GM18909 (cell line): ENCODE results near the gene HUWE1.
"Not testable (repeated sequence)": the region's sequence is repeated elsewhere in the genome, so short reads cannot be mapped to it uniquely, and the experiment has no call there.

Experiments
- ATAC-seq: cut with Tn5 transposase; IDR thresholded peaks from one replicate; pipeline ENCODE4 v1.9.1; 2021; ENCODE audit warnings: mild to moderate bottlenecking; ENCODE audit not compliant: unreplicated experiment, poor library complexity

The HUWE1 gene

DNA sequence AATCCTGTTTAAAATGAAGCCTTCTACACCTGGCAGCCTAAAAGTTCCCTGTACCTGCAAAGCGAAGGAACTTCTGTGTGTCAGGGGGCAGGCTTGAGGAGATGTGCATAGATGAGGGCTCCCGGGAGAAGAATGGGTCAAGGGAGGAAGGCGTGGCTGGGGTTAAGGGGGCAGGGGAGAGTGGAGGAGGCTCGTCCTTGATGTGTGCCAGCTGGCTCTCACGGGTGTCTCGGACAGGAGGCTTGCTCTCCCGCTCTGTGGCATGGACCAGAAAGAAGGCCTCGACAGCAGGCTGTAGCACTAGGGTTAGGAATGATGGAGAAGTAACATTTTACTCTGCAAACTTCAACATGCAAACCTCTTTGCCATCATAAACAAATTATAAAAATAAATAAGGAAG is 147.7 kb downstream of the HUWE1 start:
- ATAC-seq = no peak

- not testable (repeated sequence) for ATAC-seq
These were observed 155.1 kb downstream of the HUWE1 start for GRCh38 chrX:53531255-53531966.

DNA sequence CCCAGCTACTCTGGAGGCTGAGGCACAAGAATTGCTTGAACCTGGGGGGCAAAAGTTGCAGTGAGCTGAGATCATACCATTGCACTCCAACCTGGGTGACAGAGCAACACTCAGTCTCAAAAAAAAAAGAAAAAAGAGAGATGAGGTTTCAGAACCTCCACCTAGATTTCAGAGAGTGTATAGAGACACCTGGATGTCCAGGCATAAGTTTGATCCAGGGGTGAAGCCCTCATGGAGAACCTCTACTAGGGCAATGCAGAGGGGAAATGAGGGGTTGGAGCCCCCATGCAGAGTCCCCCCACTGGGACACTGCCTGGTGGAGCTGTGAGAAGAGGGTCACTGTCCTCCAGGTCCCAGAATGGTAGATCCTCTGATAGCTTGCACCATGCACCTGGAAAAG is 159.5 kb downstream of the HUWE1 start:
- ATAC-seq = no peak

DNA sequence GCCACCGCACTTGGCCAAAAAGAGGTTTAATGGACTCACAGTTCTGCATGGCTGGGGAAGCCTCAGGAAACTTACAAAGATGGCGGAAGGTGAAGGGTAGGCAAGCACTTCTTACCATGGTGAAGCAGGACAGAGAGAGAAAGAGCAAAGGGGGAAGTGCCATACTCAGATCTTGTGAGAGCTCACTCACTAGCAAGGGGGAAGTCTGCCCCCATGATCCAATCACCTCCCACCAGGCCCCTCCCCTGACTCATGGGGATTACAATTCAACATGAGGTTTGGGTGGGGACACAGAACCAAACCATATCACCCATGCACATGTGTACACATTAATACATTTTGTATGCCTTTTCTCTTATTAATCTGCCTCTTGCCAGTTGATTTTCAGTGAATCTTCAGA is 175.2 kb downstream of the HUWE1 start:
- ATAC-seq = no peak

DNA sequence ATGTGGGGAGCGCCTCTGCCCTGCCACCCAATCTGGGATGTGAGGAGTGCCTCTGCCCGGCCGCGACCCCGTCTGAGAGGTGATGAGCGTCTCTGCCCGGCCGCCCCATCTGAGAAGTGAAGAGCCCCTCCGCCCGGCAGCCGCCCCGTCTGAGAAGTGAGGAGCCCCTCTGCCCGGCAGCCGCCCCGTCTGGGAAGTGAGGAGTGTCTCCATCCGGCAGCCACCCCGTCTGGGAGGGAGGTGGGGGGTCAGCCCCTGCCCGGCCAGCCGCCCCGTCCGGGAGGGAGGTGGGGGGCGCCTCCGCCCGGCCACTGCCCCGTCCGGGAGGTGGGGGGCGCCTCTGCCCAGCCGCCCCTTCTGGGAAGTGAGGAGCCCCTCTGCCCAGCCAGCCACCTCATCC is 182.5 kb downstream of the HUWE1 start:
- ATAC-seq = not testable (repeated sequence)

DNA sequence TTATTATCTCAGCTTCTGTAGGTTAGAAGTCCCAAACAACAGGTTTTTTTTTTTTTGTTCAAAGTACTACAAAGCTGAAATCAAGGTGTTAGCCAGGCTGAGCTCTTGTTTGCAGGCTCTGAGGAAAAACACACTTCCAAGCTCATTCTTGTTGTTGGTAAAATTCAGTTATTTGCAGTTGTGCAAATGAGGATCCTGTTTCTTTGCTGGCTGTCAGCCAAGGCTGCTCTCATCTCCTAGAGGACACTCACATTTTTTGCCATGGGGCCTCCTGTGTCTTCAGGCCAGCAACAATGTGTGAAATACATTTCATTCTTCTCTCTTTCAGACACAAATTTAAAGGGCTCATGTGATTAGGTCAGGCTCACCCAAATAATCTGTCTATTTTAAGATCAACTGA is 192.1 kb downstream of the HUWE1 start:
- no peak for ATAC-seq

GRCh38 chrX:53486285-53486684 is 200.2 kb downstream of the HUWE1 start:
- no peak for ATAC-seq

DNA sequence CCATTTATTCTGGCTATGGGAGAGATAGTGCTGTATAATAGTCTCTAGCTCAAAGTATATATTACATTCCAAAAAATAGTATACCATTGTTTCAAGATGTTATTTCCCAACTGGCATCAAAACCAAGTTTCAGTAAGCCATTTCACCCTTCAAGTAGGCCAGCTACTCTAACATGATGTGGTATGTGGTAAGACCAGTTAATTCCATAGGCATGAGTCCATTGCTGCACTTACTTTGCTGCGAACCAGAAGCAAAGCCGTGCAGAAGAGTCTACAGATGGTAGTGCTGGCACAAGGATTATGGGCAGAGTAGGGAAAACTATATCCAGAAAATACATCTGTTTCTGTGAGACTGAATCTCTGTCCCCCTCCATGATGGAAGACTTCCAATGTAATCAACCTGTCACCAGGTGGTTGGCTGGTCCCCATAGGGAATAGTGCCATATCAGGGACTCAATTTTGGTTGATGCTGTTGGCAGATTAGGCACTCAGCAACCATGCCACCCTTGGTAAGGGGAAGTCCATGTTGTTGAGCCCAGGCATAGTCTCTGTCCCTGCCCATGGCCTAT is 202.6 kb downstream of the HUWE1 start:
- no peak for ATAC-seq

DNA sequence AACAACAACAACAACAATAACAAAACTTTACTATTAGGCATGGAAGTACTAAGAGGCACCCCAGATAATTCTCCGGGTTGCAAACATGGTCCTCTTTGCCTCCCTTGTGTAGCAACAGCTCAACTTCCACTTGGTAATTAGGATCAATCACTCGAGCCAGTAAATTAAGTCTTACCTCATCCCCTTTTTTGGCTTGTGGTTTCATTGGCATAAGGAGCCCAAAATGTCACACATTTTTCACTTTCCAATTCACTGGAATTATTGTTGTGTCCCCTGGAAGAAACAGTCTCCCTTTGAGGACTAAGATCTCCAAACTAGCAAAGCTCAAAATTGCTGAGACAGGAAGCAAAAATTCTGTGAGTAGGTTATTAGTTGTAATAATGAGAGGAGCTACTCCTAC is 203.1 kb downstream of the HUWE1 start:
- ATAC-seq = no peak
